HEK293 (cell line): ENCODE measurements around the gene XBP1.

Experiments used
- GLIS2 ChIP-seq: fragments of 450-650 bp; formaldehyde crosslinking; IDR thresholded peaks from 2 replicates; pipeline ENCODE4 v1.5.1; 2016; ENCODE audit warnings: missing biosample characterization, missing genetic modification characterization
- PATZ1 ChIP-seq: fragments of 450-650 bp; formaldehyde crosslinking; IDR thresholded peaks from 2 replicates; pipeline ENCODE4 v1.5.1; 2016; ENCODE audit warnings: missing biosample characterization, missing genetic modification characterization
- PRDM10 ChIP-seq: fragments of 450-650 bp; formaldehyde crosslinking; IDR thresholded peaks from 2 replicates; pipeline ENCODE4 v1.5.1; 2016; ENCODE audit warnings: missing biosample characterization, missing genetic modification characterization
- REPIN1 ChIP-seq: fragments of 450-650 bp; formaldehyde crosslinking; IDR thresholded peaks from 2 replicates; pipeline ENCODE4 v1.5.1; 2017; ENCODE audit warnings: missing biosample characterization, missing genetic modification characterization, low read depth
- SP7 ChIP-seq: fragments of 450-650 bp; formaldehyde crosslinking; IDR thresholded peaks from 2 replicates; pipeline ENCODE4 v1.5.1; 2016; ENCODE audit warnings: missing biosample characterization, missing genetic modification characterization
- TCF7L2 ChIP-seq: IDR thresholded peaks from 2 replicates; pipeline ENCODE4 v1.6.1; 2011; ENCODE audit warnings: low read depth, mild to moderate bottlenecking, inconsistent platforms, low read length, moderate library complexity, borderline replicate concordance
- WT1 ChIP-seq: fragments of 450-650 bp; formaldehyde crosslinking; IDR thresholded peaks from 2 replicates; pipeline ENCODE4 v1.5.1; 2016; ENCODE audit warnings: missing biosample characterization, missing genetic modification characterization
- ZFP3 ChIP-seq: fragments of 450-650 bp; formaldehyde crosslinking; IDR thresholded peaks from 2 replicates; pipeline ENCODE4 v1.5.1; 2016; ENCODE audit warnings: low read depth, missing biosample characterization, missing genetic modification characterization
- ZNF157 ChIP-seq: fragments of 450-650 bp; formaldehyde crosslinking; IDR thresholded peaks from 2 replicates; pipeline ENCODE4 v1.5.1; 2016; ENCODE audit warnings: missing biosample characterization, missing genetic modification characterization
- ZNF169 ChIP-seq: fragments of 450-650 bp; formaldehyde crosslinking; IDR thresholded peaks from 2 replicates; pipeline ENCODE4 v1.5.1; 2016; ENCODE audit warnings: missing biosample characterization, missing genetic modification characterization
- ZNF2 ChIP-seq: fragments of 450-650 bp; formaldehyde crosslinking; IDR thresholded peaks from 2 replicates; pipeline ENCODE4 v1.5.1; 2016; ENCODE audit warnings: missing biosample characterization, missing genetic modification characterization
- ZNF214 ChIP-seq: fragments of 450-650 bp; formaldehyde crosslinking; IDR thresholded peaks from 2 replicates; pipeline ENCODE4 v1.5.1; 2017; ENCODE audit warnings: missing biosample characterization, mild to moderate bottlenecking, missing genetic modification characterization, borderline replicate concordance
- ZNF23 ChIP-seq: fragments of 450-650 bp; formaldehyde crosslinking; IDR thresholded peaks from 2 replicates; pipeline ENCODE4 v1.5.1; 2016; ENCODE audit warnings: missing biosample characterization, missing genetic modification characterization, borderline replicate concordance
- ZNF354C ChIP-seq: fragments of 450-650 bp; formaldehyde crosslinking; IDR thresholded peaks from 2 replicates; pipeline ENCODE4 v1.5.1; 2016; ENCODE audit warnings: missing biosample characterization, missing genetic modification characterization, low read depth, borderline replicate concordance
- ZNF518A ChIP-seq: fragments of 450-650 bp; formaldehyde crosslinking; conservative IDR thresholded peaks from 2 replicates; pipeline ENCODE4 v1.5.1; 2016; ENCODE audit warnings: low read depth, missing biosample characterization, missing genetic modification characterization
- ZNF555 ChIP-seq: fragments of 450-650 bp; formaldehyde crosslinking; conservative IDR thresholded peaks from 2 replicates; pipeline ENCODE4 v1.5.1; 2017; ENCODE audit warnings: missing biosample characterization, mild to moderate bottlenecking, missing genetic modification characterization, inconsistent platforms
- ZNF558 ChIP-seq: fragments of 450-650 bp; formaldehyde crosslinking; IDR thresholded peaks from 2 replicates; pipeline ENCODE4 v1.5.1; 2016; ENCODE audit warnings: missing biosample characterization, missing genetic modification characterization
- ZNF596 ChIP-seq: fragments of 450-650 bp; IDR thresholded peaks from 2 replicates; pipeline ENCODE4 v1.5.0; 2018; ENCODE audit warnings: missing biosample characterization, mild to moderate bottlenecking, missing genetic modification characterization, moderate library complexity
- ZNF629 ChIP-seq: fragments of 450-650 bp; formaldehyde crosslinking; IDR thresholded peaks from 2 replicates; pipeline ENCODE4 v1.5.1; 2017; ENCODE audit warnings: missing biosample characterization, missing genetic modification characterization
- ZNF639 ChIP-seq: fragments of 450-650 bp; formaldehyde crosslinking; IDR thresholded peaks from 2 replicates; pipeline ENCODE4 v1.5.1; 2016; ENCODE audit warnings: missing biosample characterization, missing genetic modification characterization
- ZNF830 ChIP-seq: fragments of 450-650 bp; IDR thresholded peaks from 2 replicates; pipeline ENCODE4 v1.5.0; 2018; ENCODE audit warnings: missing biosample characterization, missing genetic modification characterization, low read depth, mild to moderate bottlenecking, moderate library complexity
- ZSCAN18 ChIP-seq: fragments of 450-650 bp; formaldehyde crosslinking; IDR thresholded peaks from 2 replicates; pipeline ENCODE4 v1.5.1; 2016; ENCODE audit warnings: missing biosample characterization, missing genetic modification characterization
- ZSCAN4 ChIP-seq: fragments of 450-650 bp; formaldehyde crosslinking; IDR thresholded peaks from 2 replicates; pipeline ENCODE4 v1.5.1; 2017; ENCODE audit warnings: missing biosample characterization, missing genetic modification characterization

XBP1 gene

GRCh38 chr22:28759861-28760560, 40.4 kb downstream of the XBP1 start (continued):
- no peak for TF ChIP-seq ZNF639 (tag by site-specific recombination)
- no peak for TF ChIP-seq ZNF518A (tag by site-specific recombination)
- no peak for TF ChIP-seq ZNF214 (tag by site-specific recombination)
- TF ChIP-seq ZSCAN18 (tag by site-specific recombination): no peak
- TF ChIP-seq TCF7L2: peak; percentile 36; the same call in 1 of the 2 replicates
- no peak for TF ChIP-seq ZNF354C (tag by site-specific recombination)
- TF ChIP-seq ZNF169 (tag by site-specific recombination): no peak
- no peak for TF ChIP-seq ZNF830 (tag by site-specific recombination)
- peak; percentile 82 for TF ChIP-seq WT1 (tag by site-specific recombination)
- TF ChIP-seq ZNF2 (tag by site-specific recombination): no peak
- TF ChIP-seq REPIN1 (tag by site-specific recombination): no peak
- TF ChIP-seq ZSCAN4: 0 out of 2 replicates have a peak, but pooled peaks have one; percentile 22
- TF ChIP-seq PRDM10 (tag by site-specific recombination): no peak
- TF ChIP-seq ZFP3 (tag by site-specific recombination): no peak
- no peak for TF ChIP-seq ZNF558
- no peak for TF ChIP-seq ZNF23 (tag by site-specific recombination)
- TF ChIP-seq PATZ1: no peak
- no peak for TF ChIP-seq ZNF157 (tag by site-specific recombination)
- TF ChIP-seq SP7 (tag by site-specific recombination): peak; percentile 98
- TF ChIP-seq ZNF555: no peak
- 0 out of 2 replicates have a peak, but pooled peaks have one; percentile 11 for TF ChIP-seq ZNF629
- TF ChIP-seq ZNF596: no peak
- TF ChIP-seq GLIS2: no peak
